ENCODE data around the gene LRCH1. TPM values are rescaled to one million over a fixed set of nuclear protein-coding genes. Genes with fewer than 3 reads are reported as not detected.
A peak's percentile ranks its signal among the peaks of the same experiment; 100 is the strongest.

Gene LRCH1
- total and polyA plus RNA-seq, 10 of the 15 experiments (the other 5 are each of a cell fraction or from before 2014, with no cell fraction given) = 5.3 to 48.9 (median 14.4) TPM

- peak; percentile 42; the same call in 1 of the 2 replicates for TF ChIP-seq BCL11A (IDR thresholded peaks at IDR 0.05; ENCODE audit: low read depth, low read length)
- peak; percentile 98 for TF ChIP-seq JUNB (IDR thresholded peaks at IDR 0.05)
- TF ChIP-seq ELK1 (IDR thresholded peaks at IDR 0.05; ENCODE audit: low read depth, low read length) = no peak
- TF ChIP-seq HDAC6 (IDR thresholded peaks at IDR 0.05; ENCODE audit: unreplicated experiment) = no peak
- no peak for TF ChIP-seq RELA (IDR thresholded peaks at IDR 0.05; ENCODE audit: borderline replicate concordance, partially characterized antibody)
- TF ChIP-seq BHLHE40 (IDR thresholded peaks at IDR 0.05; ENCODE audit: borderline replicate concordance in 1 of 2, low read depth in 2 of 2, low read length in 1 of 2) = peak; percentile 11 to 52; a peak in 2 of 4 replicates
- no peak for TF ChIP-seq SIX5 (IDR thresholded peaks at IDR 0.05; ENCODE audit: low read depth, low read length, severe bottlenecking)
- no peak for TF ChIP-seq SMAD5 (IDR thresholded peaks at IDR 0.05; ENCODE audit: low read depth)
- no peak for TF ChIP-seq MTA3 (IDR thresholded peaks at IDR 0.05; ENCODE audit: borderline replicate concordance, low read length)
- no peak for TF ChIP-seq TCF3 (IDR thresholded peaks at IDR 0.05; ENCODE audit: borderline replicate concordance, insufficient read depth, low read depth, low read length)
- no peak for TF ChIP-seq STAT3 (IDR thresholded peaks at IDR 0.05; ENCODE audit: low read depth, low read length)
- TF ChIP-seq CBFB (IDR thresholded peaks at IDR 0.05; ENCODE audit: low read depth) = peak; percentile 78
- TF ChIP-seq MEF2A (IDR thresholded peaks at IDR 0.05; ENCODE audit: insufficient read depth, low read depth, low read length) = no peak
- TF ChIP-seq ZNF274 (IDR thresholded peaks at IDR 0.05; ENCODE audit: insufficient read depth, insufficient read length) = no peak
- TF ChIP-seq ZNF207 (IDR thresholded peaks at IDR 0.05; ENCODE audit: borderline replicate concordance) = no peak
- TF ChIP-seq EGR1 (IDR thresholded peaks at IDR 0.05; ENCODE audit: borderline replicate concordance in 1 of 2, low read depth in 2 of 2, low read length in 2 of 2) = no peak
- TF ChIP-seq NFXL1 (IDR thresholded peaks at IDR 0.05; ENCODE audit: borderline replicate concordance) = no peak
- TF ChIP-seq TCF7 (IDR thresholded peaks at IDR 0.05; ENCODE audit: borderline replicate concordance) = no peak
- no peak for TF ChIP-seq SPI1 (IDR thresholded peaks at IDR 0.05; ENCODE audit: borderline replicate concordance, insufficient read depth, low read depth, low read length)
- peak; percentile 92 for TF ChIP-seq RUNX3 (IDR thresholded peaks at IDR 0.05; ENCODE audit: low read length)
- no peak for TF ChIP-seq ZSCAN29 (IDR thresholded peaks at IDR 0.05)
- no peak for TF ChIP-seq SKIL (IDR thresholded peaks at IDR 0.05; ENCODE audit: low read depth, poor library complexity, severe bottlenecking)
- no peak for TF ChIP-seq BCLAF1 (IDR thresholded peaks at IDR 0.05)
- TF ChIP-seq MAX (IDR thresholded peaks at IDR 0.05; ENCODE audit: low read depth, low read length) = no peak
Measured at GRCh38 chr13:46593398-46593797, 40.4 kb downstream of the LRCH1 start (continued).

Data from GM12878 (cell line).